Measurements from ENCODE around the gene CORO1A.
"Not testable (repeated sequence)": the region's sequence is repeated elsewhere in the genome, so short reads cannot be mapped to it uniquely, and the experiment has no call there.

Gene CORO1A

DNA sequence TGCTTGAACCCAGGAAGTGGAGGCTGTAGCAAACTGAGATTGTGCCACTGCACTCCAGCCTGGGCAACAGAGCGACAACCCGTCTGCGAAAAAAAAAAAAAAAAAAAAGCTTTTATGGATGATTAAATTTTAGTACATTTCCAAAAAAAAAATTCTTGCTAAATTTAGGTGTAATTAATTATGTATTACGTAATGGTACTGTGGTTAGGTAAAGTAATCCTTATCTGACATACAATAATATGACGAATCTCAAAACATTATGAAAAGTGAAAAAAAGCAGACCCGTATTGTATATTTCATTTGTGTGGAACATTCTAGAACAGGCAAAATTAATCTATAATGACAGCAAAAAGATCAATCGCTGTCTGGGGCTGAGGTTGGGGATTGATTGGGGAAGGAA, 10.3 kb upstream of the CORO1A start:
- DNase-seq, result no peak

- DNase-seq, result peak; percentile 35 to 59
Observed at GRCh38 chr16:30176876-30177275, 6.5 kb upstream of the CORO1A start.

DNA sequence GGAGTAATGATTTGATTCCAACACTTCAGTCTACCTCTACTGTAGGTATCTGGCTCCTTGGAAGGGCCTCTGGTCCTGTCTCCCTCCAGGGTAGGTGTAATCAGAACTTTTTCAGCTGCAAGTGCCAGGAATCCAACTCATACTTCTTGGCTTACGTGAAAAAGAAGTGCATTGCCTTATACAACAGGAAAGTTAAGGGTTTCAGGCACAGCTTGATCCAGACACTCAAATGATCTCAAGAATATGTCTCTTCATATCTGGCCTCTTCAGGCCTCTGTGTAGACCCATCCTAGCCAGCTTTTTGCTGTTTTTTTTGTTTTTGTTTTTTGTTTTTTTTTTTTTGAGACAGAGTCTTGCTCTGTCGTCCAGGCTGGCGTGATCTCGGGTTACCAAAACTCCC, 4.2 kb upstream of the CORO1A start:
- no peak for DNase-seq

DNA sequence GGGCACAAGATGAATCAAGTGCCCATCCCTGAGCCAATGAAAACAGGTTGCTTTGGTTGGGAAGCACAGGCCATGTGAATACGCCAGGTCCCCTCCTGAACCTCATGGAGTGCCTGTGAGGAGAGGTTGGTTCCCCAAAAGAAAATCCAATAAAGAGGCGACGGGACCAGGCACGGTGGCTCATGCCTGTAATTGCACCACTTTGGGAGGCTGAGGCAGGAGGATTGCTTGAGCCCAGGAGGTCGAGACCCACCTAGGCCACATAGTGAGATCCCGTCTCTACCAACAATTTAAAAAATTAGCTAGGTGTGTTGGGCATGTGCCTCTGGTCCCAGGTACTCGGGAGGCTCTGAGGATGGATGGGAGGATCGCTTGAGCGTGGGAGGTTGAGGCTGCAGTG, 3.5 kb upstream of the CORO1A start:
- DNase-seq, result no peak

- DNase-seq, result peak in 1 of 2 donors; percentile 26
Observed at GRCh38 chr16:30180741-30181140, 2.7 kb upstream of the CORO1A start.

- DNase-seq, result peak; percentile 43 to 49
Observed at GRCh38 chr16:30184096-30184890, 891 bp downstream of the CORO1A start.

- peak; percentile 53 to 64 for DNase-seq
Observed at GRCh38 chr16:30184891-30185682, 1.7 kb downstream of the CORO1A start.

- peak; percentile 79 to 80 for DNase-seq
Observed at GRCh38 chr16:30185683-30186421, 2.5 kb downstream of the CORO1A start.

DNA sequence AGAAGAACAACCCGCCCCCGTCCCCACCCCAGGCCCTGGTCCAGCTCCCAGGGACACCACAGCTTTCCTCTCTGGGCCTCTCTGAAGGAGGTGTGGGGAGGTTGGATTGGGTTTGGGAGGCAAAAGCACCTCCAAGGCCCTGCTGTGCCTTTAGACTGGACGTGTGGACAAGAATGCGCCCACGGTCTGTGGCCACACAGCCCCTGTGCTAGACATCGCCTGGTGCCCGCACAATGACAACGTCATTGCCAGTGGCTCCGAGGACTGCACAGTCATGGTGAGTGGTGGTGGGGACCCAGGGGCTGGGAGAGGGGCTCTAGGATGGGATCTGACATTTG, 3.0 kb downstream of the CORO1A start:
- DNase-seq, result peak in 1 of 2 donors; percentile 50

DNA sequence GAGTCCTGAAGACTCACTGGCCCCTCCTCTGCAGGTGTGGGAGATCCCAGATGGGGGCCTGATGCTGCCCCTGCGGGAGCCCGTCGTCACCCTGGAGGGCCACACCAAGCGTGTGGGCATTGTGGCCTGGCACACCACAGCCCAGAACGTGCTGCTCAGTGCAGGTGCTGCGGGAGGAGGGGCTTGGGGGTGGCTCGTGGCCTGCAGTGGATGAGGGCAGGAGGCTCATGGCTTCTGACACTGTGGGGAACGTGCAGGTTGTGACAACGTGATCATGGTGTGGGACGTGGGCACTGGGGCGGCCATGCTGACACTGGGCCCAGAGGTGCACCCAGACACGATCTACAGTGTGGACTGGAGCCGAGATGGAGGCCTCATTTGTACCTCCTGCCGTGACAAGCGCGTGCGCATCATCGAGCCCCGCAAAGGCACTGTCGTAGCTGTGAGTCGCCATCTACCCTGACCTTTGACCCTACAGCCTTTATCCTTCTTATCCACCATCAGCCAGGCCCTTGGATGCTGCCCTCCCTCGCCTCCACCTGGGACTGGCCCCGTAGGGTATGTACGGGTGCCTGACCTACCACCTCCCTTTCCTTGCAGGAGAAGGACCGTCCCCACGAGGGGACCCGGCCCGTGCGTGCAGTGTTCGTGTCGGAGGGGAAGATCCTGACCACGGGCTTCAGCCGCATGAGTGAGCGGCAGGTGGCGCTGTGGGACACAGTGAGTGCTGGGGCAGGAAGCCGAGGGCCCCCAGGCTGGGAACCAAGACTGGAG, 3.6 kb downstream of the CORO1A start:
- peak; percentile 68 to 76 for DNase-seq

DNA sequence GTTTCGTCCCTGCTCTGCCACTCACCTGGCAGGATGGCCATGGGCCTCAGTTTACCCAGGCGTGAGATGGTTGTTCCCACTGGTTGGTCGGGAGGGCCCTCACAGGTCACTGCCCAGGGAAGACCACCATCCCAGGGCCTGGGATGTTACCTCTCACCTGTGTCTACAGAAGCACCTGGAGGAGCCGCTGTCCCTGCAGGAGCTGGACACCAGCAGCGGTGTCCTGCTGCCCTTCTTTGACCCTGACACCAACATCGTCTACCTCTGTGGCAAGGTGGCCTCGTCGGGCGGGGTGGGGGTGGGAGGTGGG, 4.1 kb downstream of the CORO1A start:
- no peak for DNase-seq

- no peak for DNase-seq
Observed at GRCh38 chr16:30187971-30188561, 4.7 kb downstream of the CORO1A start.

DNA sequence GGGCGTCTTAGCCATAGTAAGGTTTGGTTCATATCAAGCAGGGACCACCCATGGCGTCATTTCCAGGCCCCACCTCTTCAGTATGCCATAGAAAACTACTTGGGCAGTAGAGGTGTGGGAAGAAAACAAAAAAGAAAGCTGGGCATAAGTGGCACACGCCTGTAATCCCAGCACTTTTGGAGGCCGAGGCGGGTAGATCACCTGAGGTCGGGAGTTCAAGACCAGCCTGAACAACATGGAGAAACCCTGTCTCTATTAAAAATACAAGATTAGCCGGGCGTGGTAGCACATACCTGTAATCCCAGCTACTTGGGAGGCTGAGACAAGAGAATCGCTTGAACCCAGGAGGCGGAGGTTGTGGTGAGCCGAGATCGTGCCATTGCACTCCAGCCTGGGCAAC, 7.8 kb downstream of the CORO1A start:
- DNase-seq, result not testable (repeated sequence)

DNA sequence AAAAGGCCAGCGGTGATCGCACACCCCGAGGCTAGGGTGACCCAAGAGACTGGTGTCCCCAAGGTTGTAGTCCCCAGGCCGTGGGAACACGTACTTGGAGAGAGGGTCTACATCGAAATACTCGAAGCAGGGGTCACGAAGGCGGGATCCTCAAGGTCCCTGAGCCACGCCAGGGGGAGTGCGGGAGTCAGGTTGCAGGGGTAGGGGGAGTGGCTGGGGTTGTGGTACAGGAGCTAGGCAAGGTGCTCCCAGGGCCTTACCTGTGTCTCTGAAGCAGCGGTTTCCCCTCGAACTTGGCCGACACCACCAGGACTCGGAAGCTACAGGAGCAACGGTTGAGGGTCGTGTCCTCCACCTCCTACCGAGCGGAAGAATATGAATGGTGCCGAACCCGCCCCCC, 9.7 kb downstream of the CORO1A start:
- not testable (repeated sequence) for DNase-seq

DNA sequence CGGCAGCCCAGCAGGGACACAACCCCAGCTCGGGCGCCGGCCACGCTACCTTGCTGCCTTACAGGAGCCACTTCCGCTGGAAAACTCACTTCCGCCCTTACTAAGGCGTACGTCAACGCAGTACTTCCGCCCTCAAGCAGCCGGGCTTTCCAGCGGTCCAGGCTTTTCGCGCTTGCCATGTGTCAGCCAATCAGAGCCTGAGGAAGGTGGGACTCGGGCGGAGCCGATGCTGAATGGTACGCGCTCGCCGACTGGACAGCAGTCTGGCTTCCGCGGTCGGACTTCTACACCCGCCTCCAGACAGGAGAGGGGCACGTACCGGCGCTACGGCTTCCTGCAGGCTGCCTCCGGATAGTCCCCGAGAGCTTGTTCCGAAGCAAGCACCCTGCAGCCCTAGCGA, 10.2 kb downstream of the CORO1A start, which contains the start of the genes BOLA2B and SLX1A:
BOLA2B (minus strand) TSS at position 52 of the 400 bp plus-strand sequence. CDS start 71 bp downstream, outside the sequence.
SLX1A (plus strand) TSS at position 261 of the 400 bp plus-strand sequence. CDS start 210 bp downstream, outside the sequence.
- not testable (repeated sequence) for DNase-seq

DNA sequence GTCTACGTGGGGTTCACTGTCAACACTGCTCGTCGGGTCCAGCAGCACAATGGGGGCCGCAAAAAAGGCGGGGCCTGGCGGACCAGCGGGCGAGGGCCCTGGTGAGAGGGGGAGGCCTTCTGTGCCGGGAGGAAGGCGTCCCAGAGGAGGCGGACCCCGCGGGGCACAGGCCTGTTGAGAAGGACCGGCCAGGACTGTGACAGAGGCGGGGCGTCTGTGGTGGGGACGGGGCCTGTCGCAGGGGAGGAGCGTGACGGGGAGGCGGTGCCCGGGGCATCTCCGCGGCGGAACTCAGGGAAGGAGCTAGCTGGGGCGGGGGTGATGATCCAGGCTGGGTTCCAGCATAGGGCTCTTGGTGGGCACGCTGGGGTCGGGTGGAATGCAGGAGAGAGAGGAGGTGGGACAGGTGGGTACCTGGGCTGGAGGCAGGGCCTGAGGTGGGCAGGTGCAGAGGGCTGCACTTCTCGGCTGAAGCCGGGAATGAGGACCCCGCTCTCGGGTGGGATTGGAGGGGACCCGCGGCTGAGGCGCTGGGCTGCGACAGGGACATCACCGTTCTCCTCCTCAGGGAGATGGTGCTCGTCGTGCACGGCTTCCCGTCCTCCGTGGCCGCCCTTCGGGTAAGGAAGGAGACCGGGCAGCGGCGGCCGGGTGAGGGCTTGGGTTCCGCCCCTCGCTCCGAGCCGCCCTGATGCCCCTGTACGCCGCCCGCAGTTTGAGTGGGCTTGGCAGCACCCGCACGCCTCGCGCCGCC, 10.9 kb downstream of the CORO1A start:
- not testable (repeated sequence) for DNase-seq

GRCh38 chr16:30197001-30197400, 13.6 kb downstream of the CORO1A start:
- not testable (repeated sequence) for DNase-seq

DNA sequence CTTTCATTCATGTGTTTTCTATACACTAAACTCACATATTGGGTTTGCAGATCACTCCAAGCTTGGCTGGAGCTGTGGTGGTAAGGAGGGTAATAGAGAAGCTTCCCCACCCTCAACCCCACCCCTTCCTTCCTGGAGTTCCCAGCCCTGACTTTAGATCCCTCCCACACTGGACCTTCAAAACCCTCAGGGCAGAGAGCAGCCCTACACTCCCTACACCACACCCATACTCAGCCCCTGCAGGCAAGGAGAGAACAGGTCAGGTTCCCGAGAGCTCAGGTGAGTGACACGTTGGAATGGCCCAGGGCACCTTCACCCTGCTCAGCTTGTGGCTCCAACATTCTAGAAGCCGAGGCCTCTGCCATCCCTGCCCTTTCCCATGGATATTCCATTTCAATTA, 15.6 kb downstream of the CORO1A start, which contains the start of gene SULT1A3:
SULT1A3 (plus strand) TSS at position 207 of the 400 bp plus-strand sequence. CDS start 1,474 bp downstream, outside the sequence.
- not testable (repeated sequence) for DNase-seq

DNA sequence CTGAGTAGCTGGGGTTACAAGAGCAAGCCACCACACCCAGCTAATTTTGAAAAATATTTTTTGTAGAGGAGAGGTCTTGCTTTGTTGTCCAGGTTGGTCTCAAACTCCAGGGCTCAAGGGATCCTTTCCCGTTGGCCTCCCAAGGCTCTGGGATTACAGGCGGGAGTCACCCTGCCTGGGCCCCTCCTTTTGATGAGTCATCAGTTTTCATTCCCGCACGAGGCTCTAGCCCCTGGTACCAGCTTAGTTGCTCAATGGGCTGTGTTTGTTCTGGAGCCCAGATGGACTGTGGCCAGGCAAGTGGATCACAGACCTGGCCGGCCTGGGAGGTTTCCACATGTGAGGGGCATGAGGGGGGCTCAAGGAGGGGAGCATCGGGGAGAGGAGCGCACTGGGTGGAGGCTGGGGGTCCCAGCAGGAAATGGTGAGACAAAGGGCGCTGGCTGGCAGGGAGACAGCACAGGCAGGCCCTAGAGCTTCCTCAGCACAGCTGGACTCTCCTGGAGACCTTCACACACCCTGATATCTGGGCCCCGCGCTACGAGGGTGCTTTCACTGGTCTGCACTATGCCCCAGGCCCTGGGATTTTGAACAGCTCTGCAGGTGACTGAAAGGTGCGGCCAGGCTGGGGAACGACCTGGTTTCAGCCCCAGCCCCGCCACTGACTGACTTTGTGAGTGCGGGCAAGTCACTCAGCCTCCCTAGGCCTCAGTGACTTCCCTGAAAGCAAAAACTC, 16.4 kb downstream of the CORO1A start:
- DNase-seq, result not testable (repeated sequence)

Data from inflammatory macrophage (primary cell).